A549 (cell line): ENCODE results near the gene ATXN10. TPM values are rescaled to one million over a fixed set of nuclear protein-coding genes. Genes with fewer than 3 reads are reported as not detected.

Experiments used
- ATAC-seq, 2 experiments: fragments of 200-7000 bp in 1 of 2; fragments of >200 bp in 1 of 2; cut with Nextera tagmentation in 1 of 2; cut with Tn5 transposase in 1 of 2; 3 replicates each; pipeline versions ENCODE4 v1.8.0 to v1.9.1; 2018 to 2020; ENCODE audit warnings: mild to moderate bottlenecking in 1 of 2, moderate library complexity in 1 of 2
- CTCF ChIA-PET: fragments of 300-600 bp; sonication (Branson Sonifier 250); formaldehyde crosslinking; extraction: SDS; loops from one replicate; lab custom pipeline; 2021; ENCODE audit warnings: antibody characterized with exemption, inconsistent platforms; lab: Yijun Ruan, JAX
- POLR2A ChIA-PET: fragments of 350-600 bp; formaldehyde crosslinking; extraction: SDS; loops from one replicate; lab custom pipeline; 2021; ENCODE audit warnings: antibody characterized with exemption, inconsistent platforms; lab: Yijun Ruan, JAX
- DNase-seq, 2 experiments: peaks; one replicate each; pipeline versions ENCODE4 v3.0.0 to v3.0.0-alpha.2; 2011 to 2016; ENCODE audit warnings: low read depth in 1 of 2, low spot score in 1 of 2
- FAIRE-seq: peaks from 2 replicates; lab custom pipeline; 2011; peaks lifted over from hg19 to GRCh38; lab: Jason Lieb, UNC
- H3K27ac ChIP-seq, 2 experiments: fragments of >200 bp; sonication (Bioruptor Twin); formaldehyde crosslinking; 3 replicates each; pipeline ENCODE4 v1.5.1; 2016 to 2017
- H3K4me1 ChIP-seq: fragments of >200 bp; sonication (Bioruptor Twin); formaldehyde crosslinking; 3 replicates; pipeline ENCODE4 v1.6.1; 2016
- H3K4me2 ChIP-seq: fragments of >200 bp; sonication (Bioruptor Twin); formaldehyde crosslinking; 3 replicates; pipeline ENCODE4 v1.6.1; 2016
- H3K4me3 ChIP-seq: fragments of >200 bp; sonication (Bioruptor Twin); formaldehyde crosslinking; 3 replicates; pipeline ENCODE4 v1.5.1; 2016
- H3K9me3 ChIP-seq: fragments of >200 bp; sonication (Bioruptor Twin); formaldehyde crosslinking; 3 replicates; pipeline ENCODE4 v1.6.1; 2016
- EP300 ChIP-seq, 2 experiments: fragments of >200 bp; sonication (Bioruptor Twin); formaldehyde crosslinking; IDR thresholded peaks; 2 replicates in 1 of 2; 3 replicates in 1 of 2; pipeline ENCODE4 v1.6.1; 2016 to 2017
- FOSL2 ChIP-seq, 2 experiments: fragments of 450-650 bp in 1 of 2; fragments of >200 bp in 1 of 2; sonication (Bioruptor Twin) in 1 of 2; formaldehyde crosslinking; IDR thresholded peaks; 2 replicates each; pipeline versions ENCODE4 v1.5.0 to v1.6.1; 2016 to 2020; ENCODE audit warnings: mild to moderate bottlenecking in 1 of 2, moderate library complexity in 1 of 2
- HMGXB4 ChIP-seq: fragments of 250-450 bp; sonication (Bioruptor Pico); IDR thresholded peaks from 2 replicates; pipeline ENCODE4 v1.5.0; 2021; ENCODE audit warnings: mild to moderate bottlenecking, moderate library complexity, borderline replicate concordance
- HOXB5 ChIP-seq: fragments of 250-450 bp; sonication (Bioruptor Pico); IDR thresholded peaks from 2 replicates; pipeline ENCODE4 v1.5.0; 2020; ENCODE audit warnings: mild to moderate bottlenecking, moderate library complexity
- JUN ChIP-seq, 2 experiments: fragments of >200 bp; sonication (Bioruptor Twin); formaldehyde crosslinking; IDR thresholded peaks; 2 replicates in 1 of 2; 3 replicates in 1 of 2; pipeline ENCODE4 v1.6.1; 2016 to 2017
- JUNB ChIP-seq: fragments of >200 bp; sonication (Bioruptor Twin); formaldehyde crosslinking; IDR thresholded peaks from 2 replicates; pipeline ENCODE4 v1.6.1; 2016
- KDM1A ChIP-seq: fragments of 200-600 bp; sonication (generic); IDR thresholded peaks from 2 replicates; pipeline ENCODE4 v1.6.1; 2016; ENCODE audit warnings: low read depth, mild to moderate bottlenecking
- KDM5A ChIP-seq: fragments of 200-600 bp; sonication (generic); IDR thresholded peaks from 2 replicates; pipeline ENCODE4 v1.6.1; 2016; ENCODE audit warnings: antibody characterized with exemption, mild to moderate bottlenecking
- MAZ ChIP-seq: fragments of 150-350 bp; IDR thresholded peaks from 2 replicates; pipeline ENCODE4 v1.6.1; 2014; ENCODE audit warnings: antibody characterized with exemption, low read depth, low read length, borderline replicate concordance
- MYC ChIP-seq: IDR thresholded peaks from 2 replicates; pipeline ENCODE4 v1.6.1; 2012; ENCODE audit warnings: mild to moderate bottlenecking, inconsistent platforms, low read length, improper control_type of control experiment, borderline replicate concordance
- NPAS2 ChIP-seq: fragments of 250-450 bp; sonication (Bioruptor Pico); IDR thresholded peaks from 2 replicates; pipeline ENCODE4 v1.8.0; 2022; ENCODE audit warnings: mild to moderate bottlenecking, moderate library complexity, borderline replicate concordance
- PBX3 ChIP-seq: IDR thresholded peaks from 2 replicates; pipeline ENCODE4 v1.6.1; 2012
- PHF8 ChIP-seq: fragments of 200-600 bp; sonication (generic); IDR thresholded peaks from 2 replicates; pipeline ENCODE4 v1.6.1; 2016; ENCODE audit warnings: low read depth, mild to moderate bottlenecking, antibody characterized with exemption, moderate library complexity, borderline replicate concordance
- POLR2A ChIP-seq: IDR thresholded peaks from 2 replicates; pipeline ENCODE4 v1.6.1; 2012; ENCODE audit warnings: mild to moderate bottlenecking, low read length
- POLR2AphosphoS2 ChIP-seq: conservative IDR thresholded peaks from 2 replicates; pipeline ENCODE4 v1.6.1; 2012; ENCODE audit warnings: low read length, improper control_type of control experiment, inconsistent platforms
- RCOR1 ChIP-seq: fragments of 150-350 bp; IDR thresholded peaks from 2 replicates; pipeline ENCODE4 v1.6.1; 2014; ENCODE audit warnings: antibody characterized with exemption, low read length, low read depth
- ZC3H11A ChIP-seq: fragments of 450-650 bp; IDR thresholded peaks from 2 replicates; pipeline ENCODE4 v1.6.1; 2014; ENCODE audit warnings: antibody characterized with exemption, mild to moderate bottlenecking
- ZSCAN20 ChIP-seq: fragments of 250-450 bp; sonication (Bioruptor Pico); IDR thresholded peaks from 2 replicates; pipeline ENCODE4 v1.8.0; 2022; ENCODE audit warnings: mild to moderate bottlenecking, moderate library complexity
- WGBS: methylation state at CpG from one replicate; pipeline ENCODE4 v1.1.6; 2017; ENCODE audit errors: missing lambda C conversion rate; 5-methylcytosine and 5-hydroxymethylcytosine counted together
- polyA plus RNA-seq, 4 experiments: library from polyadenylated mRNA; depleted of rRNA in 3 of 4; stranded (reverse); fragments of >200 nt; fragmentation: RNase III in 1 of 4; extraction: RNeasy Plus Mini Kit Qiagen cat#74134 plus additional on column Dnase treatment in 1 of 4; gene quantifications; 2 replicates in 3 of 4; 3 replicates in 1 of 4; pipeline ENCODE4 v1.2.3, GENCODE V29; 2011 to 2017

Gene ATXN10
- polyA plus RNA-seq, 2 of the 4 experiments (the other 2 are of a cell fraction) = 126 to 281 TPM

GRCh38 chr22:45642986-45643385 lies 28.6 kb upstream of the ATXN10 start:
- no peaks in the 10 kb centered on the region for H3K9me3 ChIP-seq
- ChIA-PET POLR2A (interaction anchor here (1.1 to 1.8 kb wide), 2 partner anchors 28 to 46 kb away, joined by 4 read pairs; partner anchors contain the start of gene ATXN10), CTCF (interaction anchor here (0.6 to 3.1 kb wide), 4 partner anchors 39 to 351 kb away, joined by 3 to 24 read pairs (median 4); no protein-coding TSS in a partner anchor)
- peaks cover 68% of the 10 kb centered on the region for H3K4me1 ChIP-seq
- no peak for DNase-seq
- no peak overlapping the region for H3K4me3 ChIP-seq
- peak overlapping the region; percentile 99 to 100 for H3K27ac ChIP-seq
- 0 out of 2 replicates have a peak, but pooled peaks have one; percentile 3 for TF ChIP-seq ZSCAN20 (CRISPR knock-in tag)
- no peak for TF ChIP-seq POLR2A
- 6% methylated on average over 2 of the region's 2 CpGs for WGBS
- no peak for ATAC-seq
- peak overlapping the region; percentile 27 for H3K4me2 ChIP-seq
- FAIRE-seq = peak; percentile 49

GRCh38 chr22:45644714-45645113 lies 26.9 kb upstream of the ATXN10 start:
- DNase-seq (no peak), ATAC-seq (no peak), FAIRE-seq (no peak)
- Histone ChIP-seq H3K4me3 (no peak overlapping the region), H3K4me1 (peaks cover 51% of the 10 kb centered on the region), H3K4me2 (no peak overlapping the region; the same call in 2 of the 3 replicates), H3K27ac (peak overlapping the region; percentile 99 to 100), H3K9me3 (no peaks in the 10 kb centered on the region)
- 90% methylated on average over 12 of the region's 12 CpGs for WGBS
- CTCF ChIA-PET = interaction anchor here (0.6 to 3.7 kb wide), 35 partner anchors 9 to 342 kb away, joined by 3 to 24 read pairs (median 4); no protein-coding TSS in a partner anchor
- TF ChIP-seq RCOR1 (no peak), PBX3 (no peak), POLR2A (no peak), KDM1A (no peak), NPAS2 (CRISPR knock-in tag) (no peak), JUN (IDR thresholded peaks at IDR 0.05) (no peak), ZC3H11A (no peak), JUNB (no peak), HMGXB4 (CRISPR knock-in tag) (no peak), KDM5A (no peak), EP300 (IDR thresholded peaks at IDR 0.05) (no peak), POLR2AphosphoS2 (no peak), HOXB5 (CRISPR knock-in tag) (no peak), MYC (no peak), PHF8 (no peak)
- POLR2A ChIA-PET = no interaction called here

GRCh38 chr22:45645150-45645525 lies 26.5 kb upstream of the ATXN10 start:
- Histone ChIP-seq H3K4me3 (no peak overlapping the region), H3K9me3 (no peaks in the 10 kb centered on the region), H3K4me1 (peaks cover 46% of the 10 kb centered on the region), H3K27ac (peak overlapping the region; percentile 99 to 100), H3K4me2 (peak overlapping the region; percentile 52)
- ChIA-PET CTCF (interaction anchor here (0.5 to 3.7 kb wide), 38 partner anchors 9 to 341 kb away, joined by 3 to 23 read pairs (median 4); no protein-coding TSS in a partner anchor), POLR2A (no interaction called here)
- ATAC-seq (peak; percentile 39 to 40; a peak in 4 of 6 replicates), FAIRE-seq (no peak), DNase-seq (no peak)
- 56% methylated on average over 12 of the region's 16 CpGs for WGBS
- TF ChIP-seq FOSL2 (IDR thresholded peaks at IDR 0.05) (no peak), FOSL2 (CRISPR knock-in tag; IDR thresholded peaks at IDR 0.05) (no peak), ZC3H11A (no peak), MAZ (no peak)
